GM23338 (cell line): ENCODE results near the gene S100A7A. TPM values are rescaled to one million over a fixed set of nuclear protein-coding genes. Genes with fewer than 3 reads are reported as not detected.

Experiments
- ATAC-seq: fragments of 200-7000 bp; cut with Tn5 transposase; 3 replicates; pipeline ENCODE4 v1.9.1; 2020
- DNase-seq: peaks from one replicate; pipeline ENCODE4 v3.0.0-alpha.2; 2015; ENCODE audit warnings: low spot score
- H2AFZ ChIP-seq: fragments of 200-600 bp; sonication (generic); 2 replicates; pipeline ENCODE4 v1.8.0; 2016; ENCODE audit warnings: antibody characterized with exemption, mild to moderate bottlenecking, moderate library complexity
- H3F3A ChIP-seq: fragments of 200-600 bp; sonication (generic); replicated peaks from 2 replicates; pipeline ENCODE4 v1.8.0; 2017; ENCODE audit warnings: antibody characterized with exemption, mixed run types, low read depth
- H3K27ac ChIP-seq: fragments of 200-600 bp; sonication (generic); 2 replicates; pipeline ENCODE4 v1.6.1; 2016; ENCODE audit warnings: low read depth
- H3K27me3 ChIP-seq: fragments of 200-600 bp; sonication (generic); 2 replicates; pipeline ENCODE4 v1.8.0; 2016; ENCODE audit warnings: mild to moderate bottlenecking, mixed run types, moderate library complexity; ENCODE audit not compliant: insufficient read depth
- H3K36me3 ChIP-seq: fragments of 200-600 bp; sonication (generic); 2 replicates; pipeline ENCODE4 v1.8.0; 2016; ENCODE audit warnings: mild to moderate bottlenecking; ENCODE audit not compliant: insufficient read depth
- H3K4me1 ChIP-seq: fragments of 200-600 bp; sonication (generic); 2 replicates; pipeline ENCODE4 v1.8.0; 2016; ENCODE audit warnings: mild to moderate bottlenecking, moderate library complexity; ENCODE audit not compliant: insufficient read depth
- H3K4me2 ChIP-seq: fragments of 200-600 bp; sonication (generic); 2 replicates; pipeline ENCODE4 v1.7.1; 2017; ENCODE audit warnings: mixed run types
- H3K4me3 ChIP-seq: fragments of 200-600 bp; sonication (generic); 2 replicates; pipeline ENCODE4 v1.6.1; 2016; ENCODE audit warnings: mixed run types
- H3K79me2 ChIP-seq: fragments of 200-600 bp; sonication (generic); replicated peaks from 2 replicates; pipeline ENCODE4 v1.8.0; 2017; ENCODE audit warnings: mild to moderate bottlenecking; ENCODE audit not compliant: insufficient read depth
- H3K9me2 ChIP-seq: fragments of 200-600 bp; sonication (generic); 2 replicates; pipeline ENCODE4 v1.8.0; 2017; ENCODE audit not compliant: insufficient read depth
- H4K20me1 ChIP-seq: fragments of 200-600 bp; sonication (generic); replicated peaks from 2 replicates; pipeline ENCODE4 v1.8.0; 2017; ENCODE audit warnings: mild to moderate bottlenecking; ENCODE audit not compliant: insufficient read depth
- H3K27ac Mint-ChIP-seq: 2 replicates; pipeline ENCODE4 v1.8.0; 2020; ENCODE audit warnings: inconsistent platforms, mild to moderate bottlenecking, moderate library complexity, mixed read lengths
- H3K27me3 Mint-ChIP-seq: 3 replicates; pipeline ENCODE4 v1.8.0; 2022; ENCODE audit warnings: low read depth, mild to moderate bottlenecking, moderate library complexity, mixed read lengths, inconsistent platforms; ENCODE audit not compliant: insufficient read depth, poor library complexity
- H3K36me3 Mint-ChIP-seq: 3 replicates; pipeline ENCODE4 v1.8.0; 2021; ENCODE audit warnings: low read depth, mild to moderate bottlenecking, inconsistent platforms, moderate library complexity, mixed read lengths
- H3K4me1 Mint-ChIP-seq: 3 replicates; pipeline ENCODE4 v1.8.0; 2020; ENCODE audit warnings: mild to moderate bottlenecking, inconsistent platforms, mixed read lengths
- H3K4me3 Mint-ChIP-seq: 3 replicates; pipeline ENCODE4 v1.8.0; 2021; ENCODE audit warnings: moderate library complexity, mild to moderate bottlenecking, inconsistent platforms, mixed read lengths
- H3K9me3 Mint-ChIP-seq: 3 replicates; pipeline ENCODE4 v1.8.0; 2020; ENCODE audit warnings: moderate library complexity, mild to moderate bottlenecking, inconsistent platforms, mixed read lengths
- CREB1 ChIP-seq: fragments of 250-450 bp; sonication (Bioruptor Pico); IDR thresholded peaks from 2 replicates; pipeline ENCODE4 v1.5.0; 2020; ENCODE audit warnings: low read depth, mild to moderate bottlenecking, moderate library complexity
- ETS1 ChIP-seq: IDR thresholded peaks from 2 replicates; pipeline ENCODE4 v1.6.1; 2016; ENCODE audit warnings: antibody characterized with exemption
- EZH2 ChIP-seq: fragments of 200-600 bp; sonication (generic); IDR thresholded peaks from one replicate; pipeline ENCODE4 v1.8.0; 2017; ENCODE audit warnings: antibody characterized with exemption, mild to moderate bottlenecking, low read depth; ENCODE audit not compliant: unreplicated experiment
- EZH2phosphoT487 ChIP-seq: fragments of 200-600 bp; sonication (generic); IDR thresholded peaks from one replicate; pipeline ENCODE4 v1.8.1; 2018; ENCODE audit warnings: antibody characterized with exemption; ENCODE audit not compliant: unreplicated experiment
- JUNB ChIP-seq: IDR thresholded peaks from one replicate; pipeline ENCODE4 v1.6.1; 2016; ENCODE audit warnings: antibody characterized with exemption; ENCODE audit not compliant: unreplicated experiment
- NANOG ChIP-seq: IDR thresholded peaks from 2 replicates; pipeline ENCODE4 v1.6.1; 2016; ENCODE audit warnings: antibody characterized with exemption, borderline replicate concordance
- POLR2AphosphoS5 ChIP-seq: IDR thresholded peaks from 2 replicates; pipeline ENCODE4 v1.6.1; 2016; ENCODE audit warnings: antibody characterized with exemption, low read depth
- REST ChIP-seq: IDR thresholded peaks from one replicate; pipeline ENCODE4 v1.6.1; 2018; ENCODE audit warnings: antibody characterized with exemption; ENCODE audit not compliant: unreplicated experiment
- STAT1 ChIP-seq: IDR thresholded peaks from one replicate; pipeline ENCODE4 v1.6.1; 2016; ENCODE audit warnings: antibody characterized with exemption; ENCODE audit not compliant: unreplicated experiment
- ZNF114 ChIP-seq: fragments of 250-450 bp; sonication (Bioruptor Pico); IDR thresholded peaks from 2 replicates; pipeline ENCODE4 v1.5.0; 2020; ENCODE audit warnings: mild to moderate bottlenecking, moderate library complexity
- ZNF331 ChIP-seq: fragments of 250-450 bp; sonication (Bioruptor Pico); IDR thresholded peaks from 2 replicates; pipeline ENCODE4 v1.5.0; 2020; ENCODE audit warnings: low read depth, mild to moderate bottlenecking, moderate library complexity
- ZNF462 ChIP-seq: fragments of 250-450 bp; sonication (Bioruptor Pico); IDR thresholded peaks from 2 replicates; pipeline ENCODE4 v1.5.0; 2020; ENCODE audit warnings: mild to moderate bottlenecking, moderate library complexity
- polyA plus RNA-seq: library from polyadenylated mRNA; unstranded; fragments of >200 nt; fragmentation: Nextera tagmentation; extraction: Ambion mirVana; gene quantifications from 2 replicates; pipeline ENCODE4 v1.2.1, GENCODE V29; 2016
- total RNA-seq: library from RNA; depleted of rRNA; stranded (reverse); fragments of >200 nt; shearing (Covaris generic); gene quantifications from 2 replicates; pipeline ENCODE4 v1.2.3, GENCODE V29; 2014
- TF ChIP-seq, protein P1 (sequence below), 2 experiments: fragments of 200-600 bp in 1 of 2; sonication (generic) in 1 of 2; conservative IDR thresholded peaks; 2 replicates each; pipeline versions ENCODE4 v1.5.1 to v1.6.1; 2016 to 2017; ENCODE audit warnings: antibody characterized with exemption in 2 of 2, low read depth in 2 of 2, mild to moderate bottlenecking in 2 of 2, moderate library complexity in 1 of 2

The S100A7A gene
- total and polyA plus RNA-seq, 2 experiments from 2014 or later, result not detected

GRCh38 chr1:153456396-153456795 is 40.1 kb downstream of the S100A7A start:
- Mint-ChIP-seq H3K4me1 (no peaks in the 10 kb centered on the region; the same call in 2 of the 3 replicates), H3K4me3 (no peak overlapping the region), H3K27me3 (peaks cover 3% of the 10 kb centered on the region), H3K36me3 (no peaks in the 10 kb centered on the region), H3K27ac (no peak overlapping the region), H3K9me3 (no peaks in the 10 kb centered on the region)
- Histone ChIP-seq H3K27me3 (no peaks in the 10 kb centered on the region), H4K20me1 (no peaks in the 10 kb centered on the region), H3K27ac (no peak overlapping the region), H3K4me2 (no peak overlapping the region), H2AFZ (no peak overlapping the region), H3K4me1 (no peaks in the 10 kb centered on the region), H3K36me3 (no peaks in the 10 kb centered on the region), H3K9me2 (no peaks in the 10 kb centered on the region), H3F3A (no peaks in the 10 kb centered on the region), H3K4me3 (no peak overlapping the region), H3K79me2 (no peaks in the 10 kb centered on the region)
- no peak for TF ChIP-seq EZH2phosphoT487
- TF ChIP-seq REST, result no peak
- TF ChIP-seq ETS1, result no peak
- TF ChIP-seq CREB1, result no peak
- TF ChIP-seq, protein P1, sequence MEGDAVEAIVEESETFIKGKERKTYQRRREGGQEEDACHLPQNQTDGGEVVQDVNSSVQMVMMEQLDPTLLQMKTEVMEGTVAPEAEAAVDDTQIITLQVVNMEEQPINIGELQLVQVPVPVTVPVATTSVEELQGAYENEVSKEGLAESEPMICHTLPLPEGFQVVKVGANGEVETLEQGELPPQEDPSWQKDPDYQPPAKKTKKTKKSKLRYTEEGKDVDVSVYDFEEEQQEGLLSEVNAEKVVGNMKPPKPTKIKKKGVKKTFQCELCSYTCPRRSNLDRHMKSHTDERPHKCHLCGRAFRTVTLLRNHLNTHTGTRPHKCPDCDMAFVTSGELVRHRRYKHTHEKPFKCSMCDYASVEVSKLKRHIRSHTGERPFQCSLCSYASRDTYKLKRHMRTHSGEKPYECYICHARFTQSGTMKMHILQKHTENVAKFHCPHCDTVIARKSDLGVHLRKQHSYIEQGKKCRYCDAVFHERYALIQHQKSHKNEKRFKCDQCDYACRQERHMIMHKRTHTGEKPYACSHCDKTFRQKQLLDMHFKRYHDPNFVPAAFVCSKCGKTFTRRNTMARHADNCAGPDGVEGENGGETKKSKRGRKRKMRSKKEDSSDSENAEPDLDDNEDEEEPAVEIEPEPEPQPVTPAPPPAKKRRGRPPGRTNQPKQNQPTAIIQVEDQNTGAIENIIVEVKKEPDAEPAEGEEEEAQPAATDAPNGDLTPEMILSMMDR (conservative IDR thresholded peaks at IDR 0.05; ENCODE audit: low read depth in 2 of 2), result no peak
- no peak for TF ChIP-seq ZNF462 (CRISPR knock-in tag)
- TF ChIP-seq POLR2AphosphoS5, result no peak
- TF ChIP-seq ZNF331 (CRISPR knock-in tag), result no peak
- no peak for TF ChIP-seq ZNF114
- TF ChIP-seq EZH2, result no peak
- TF ChIP-seq JUNB, result no peak
- no peak for TF ChIP-seq STAT1
- no peak for TF ChIP-seq NANOG
- ATAC-seq (no peak), DNase-seq (no peak)
